Epithelial cell of esophagus (primary cell): Measurements from ENCODE around the gene ENAH.
"Not testable (repeated sequence)": the region's sequence is repeated elsewhere in the genome, so short reads cannot be mapped to it uniquely, and the experiment has no call there.

Experiments
- DNase-seq: peaks from one replicate; pipeline ENCODE4 v3.0.0; 2010; ENCODE audit warnings: low read depth
- H3K4me3 ChIP-seq: 2 replicates; pipeline ENCODE4 v1.5.1; 2011; ENCODE audit warnings: mild to moderate bottlenecking, low read length, control low read depth
- TF ChIP-seq, protein P1 (sequence below): IDR thresholded peaks from 2 replicates; pipeline ENCODE4 v1.5.1; 2011; ENCODE audit warnings: low read depth, mild to moderate bottlenecking, low read length, control low read depth, inconsistent platforms; ENCODE audit not compliant: insufficient read depth; ENCODE audit errors: missing control alignments

The ENAH gene

GRCh38 chr1:225629483-225629882 is 23.4 kb downstream of the ENAH start:
- no peak for DNase-seq
- TF ChIP-seq, protein P1, sequence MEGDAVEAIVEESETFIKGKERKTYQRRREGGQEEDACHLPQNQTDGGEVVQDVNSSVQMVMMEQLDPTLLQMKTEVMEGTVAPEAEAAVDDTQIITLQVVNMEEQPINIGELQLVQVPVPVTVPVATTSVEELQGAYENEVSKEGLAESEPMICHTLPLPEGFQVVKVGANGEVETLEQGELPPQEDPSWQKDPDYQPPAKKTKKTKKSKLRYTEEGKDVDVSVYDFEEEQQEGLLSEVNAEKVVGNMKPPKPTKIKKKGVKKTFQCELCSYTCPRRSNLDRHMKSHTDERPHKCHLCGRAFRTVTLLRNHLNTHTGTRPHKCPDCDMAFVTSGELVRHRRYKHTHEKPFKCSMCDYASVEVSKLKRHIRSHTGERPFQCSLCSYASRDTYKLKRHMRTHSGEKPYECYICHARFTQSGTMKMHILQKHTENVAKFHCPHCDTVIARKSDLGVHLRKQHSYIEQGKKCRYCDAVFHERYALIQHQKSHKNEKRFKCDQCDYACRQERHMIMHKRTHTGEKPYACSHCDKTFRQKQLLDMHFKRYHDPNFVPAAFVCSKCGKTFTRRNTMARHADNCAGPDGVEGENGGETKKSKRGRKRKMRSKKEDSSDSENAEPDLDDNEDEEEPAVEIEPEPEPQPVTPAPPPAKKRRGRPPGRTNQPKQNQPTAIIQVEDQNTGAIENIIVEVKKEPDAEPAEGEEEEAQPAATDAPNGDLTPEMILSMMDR = no peak
- H3K4me3 ChIP-seq = no peak overlapping the region

DNA sequence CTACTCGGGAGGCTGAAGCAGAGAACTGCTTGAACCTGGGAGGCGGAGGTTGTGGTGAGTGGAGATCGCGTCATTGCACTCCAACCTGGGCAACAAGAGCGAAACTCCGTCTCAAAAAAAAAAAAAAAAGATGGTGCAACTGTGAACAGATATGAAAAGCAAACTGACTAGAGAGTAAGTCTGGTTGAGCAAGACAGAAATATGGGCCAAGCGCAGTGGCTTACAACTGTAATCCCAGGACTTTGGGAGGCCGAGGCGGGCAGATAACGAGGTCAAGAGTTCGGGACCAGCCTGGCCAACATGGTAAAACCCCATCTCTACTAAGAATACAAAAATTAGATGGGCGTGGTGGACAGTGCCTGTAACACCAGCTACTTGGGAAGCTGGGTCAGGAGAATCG is 24.1 kb downstream of the ENAH start:
- not testable (repeated sequence) for DNase-seq, H3K4me3 ChIP-seq

GRCh38 chr1:225627304-225627947 is 25.5 kb downstream of the ENAH start:
- DNase-seq = no peak
- TF ChIP-seq, protein P1 = no peak

GRCh38 chr1:225626698-225627097 is 26.2 kb downstream of the ENAH start:
- DNase-seq = peak; percentile 67
- TF ChIP-seq, protein P1 = no peak
- no peak overlapping the region for H3K4me3 ChIP-seq

More at GRCh38 chr1:225627304-225627947, 25.5 kb downstream of the ENAH start:
- no peak overlapping the region for H3K4me3 ChIP-seq

GRCh38 chr1:225617956-225618355 is 35.0 kb downstream of the ENAH start:
- no peak overlapping the region for H3K4me3 ChIP-seq
- DNase-seq = no peak
- TF ChIP-seq, protein P1 = no peak

DNA sequence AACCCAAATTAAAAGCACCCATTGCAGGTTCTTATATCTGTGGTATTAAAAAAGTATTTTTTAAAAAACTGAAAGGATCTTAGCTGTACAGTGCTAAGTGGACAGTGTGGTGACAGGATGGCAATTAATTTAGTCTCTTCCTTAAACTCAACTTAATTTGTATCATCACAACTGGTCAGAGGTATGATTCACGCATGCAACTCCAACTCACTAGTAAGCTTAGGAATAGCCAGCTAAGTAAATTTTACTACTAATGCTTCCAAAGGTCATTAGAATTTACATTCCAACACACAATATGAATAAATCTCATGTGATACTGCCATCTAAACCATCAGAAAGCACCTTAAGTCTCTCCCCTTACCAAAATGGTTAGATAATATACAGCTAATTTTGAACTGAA is 35.4 kb downstream of the ENAH start:
- DNase-seq = peak; percentile 37
- TF ChIP-seq, protein P1 = no peak

GRCh38 chr1:225615403-225615790 is 37.5 kb downstream of the ENAH start:
- not testable (repeated sequence) for H3K4me3 ChIP-seq, DNase-seq

More for the DNA sequence above, 35.4 kb downstream of the ENAH start:
- H3K4me3 ChIP-seq = no peak overlapping the region

DNA sequence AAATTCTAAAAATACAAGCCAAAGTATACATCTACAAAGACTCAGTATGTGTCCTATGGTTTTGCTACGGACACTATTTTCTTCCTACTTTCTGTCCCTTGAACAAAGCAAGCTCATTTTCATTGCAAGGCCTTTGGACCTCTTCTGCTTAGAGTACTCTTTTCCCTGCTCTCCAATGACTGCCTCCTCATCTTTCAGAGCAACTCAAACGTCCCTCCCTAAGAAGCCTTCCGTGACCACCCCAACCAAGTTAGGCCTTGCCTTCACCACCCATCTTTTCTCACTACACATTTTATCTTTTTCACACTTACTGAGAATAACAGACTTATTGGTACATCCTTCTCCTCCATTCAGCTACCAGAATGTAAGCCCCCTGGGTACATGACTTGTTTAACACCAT is 39.9 kb downstream of the ENAH start:
- TF ChIP-seq, protein P1 = no peak
- no peak for DNase-seq
- H3K4me3 ChIP-seq = no peak overlapping the region
